Common myeloid progenitor, CD34-positive (primary cell): ENCODE measurements around the gene SMAD5.

Experiments
- CTCF ChIA-PET: fragments of 350-600 bp; sonication (Branson Sonifier 250); formaldehyde crosslinking; loops from one replicate; lab custom pipeline; 2021; ENCODE audit warnings: antibody characterized with exemption; lab: Charles Lee
- POLR2A ChIA-PET: fragments of 350-600 bp; sonication (Branson Sonifier 250); formaldehyde crosslinking; loops from one replicate; lab custom pipeline; 2021; ENCODE audit warnings: antibody characterized with exemption; lab: Charles Lee
- DNase-seq, 3 donors: peaks; one replicate each; pipeline versions ENCODE4 v3.0.0 to v3.0.0-alpha.2; 2013
- H3K27ac ChIP-seq, 2 experiments: 1 replicate in 1 of 2; 2 replicates in 1 of 2; pipeline ENCODE4 v1.7.0; 2013; ENCODE audit warnings: inconsistent platforms in 2 of 2, low read length in 2 of 2, mild to moderate bottlenecking in 2 of 2, low read depth in 1 of 2, moderate library complexity in 1 of 2; ENCODE audit not compliant: severe bottlenecking in 2 of 2, insufficient read depth in 1 of 2, poor library complexity in 1 of 2
- H3K27me3 ChIP-seq, 5 experiments: replicated peaks in 2 of 5; 1 replicate in 3 of 5; 2 replicates in 2 of 5; pipeline versions ENCODE4 v1.6.1 to v1.7.0; 2013; ENCODE audit warnings: low read length in 4 of 5, mild to moderate bottlenecking in 2 of 5, moderate library complexity in 2 of 5, inconsistent platforms in 1 of 5; ENCODE audit not compliant: insufficient read depth in 5 of 5, control insufficient read depth in 4 of 5
- H3K36me3 ChIP-seq, 4 experiments: 1 replicate in 2 of 4; 2 replicates in 2 of 4; pipeline versions ENCODE4 v1.6.1 to v1.7.0; 2013; ENCODE audit warnings: low read length in 3 of 4, control low read depth in 1 of 4, mild to moderate bottlenecking in 1 of 4; ENCODE audit not compliant: control insufficient read depth in 4 of 4, insufficient read depth in 4 of 4
- H3K4me1 ChIP-seq, 4 experiments: 1 replicate in 3 of 4; 2 replicates in 1 of 4; pipeline versions ENCODE4 v1.6.1 to v1.7.1; 2013; ENCODE audit warnings: low read length in 3 of 4, mild to moderate bottlenecking in 3 of 4, control low read depth in 1 of 4, inconsistent platforms in 1 of 4, moderate library complexity in 1 of 4; ENCODE audit not compliant: control insufficient read depth in 4 of 4, insufficient read depth in 4 of 4; ENCODE audit errors: control extremely low read depth in 1 of 4
- H3K4me3 ChIP-seq, 7 experiments: 1 replicate in 4 of 7; 2 replicates in 3 of 7; pipeline versions ENCODE4 v1.5.1 to v1.7.0; 2013; ENCODE audit warnings: mild to moderate bottlenecking in 7 of 7, low read length in 6 of 7, moderate library complexity in 6 of 7, inconsistent platforms in 2 of 7, low read depth in 2 of 7, control low read depth in 1 of 7; ENCODE audit not compliant: insufficient read depth in 4 of 7, control insufficient read depth in 1 of 7; ENCODE audit errors: extremely low read depth in 1 of 7
- H3K9me3 ChIP-seq, 5 experiments: 1 replicate in 4 of 5; 2 replicates in 1 of 5; pipeline versions ENCODE4 v1.6.1 to v1.7.1; 2013; ENCODE audit warnings: low read length in 4 of 5, mild to moderate bottlenecking in 2 of 5, inconsistent platforms in 1 of 5, low read depth in 1 of 5, moderate library complexity in 1 of 5; ENCODE audit not compliant: control insufficient read depth in 4 of 5, insufficient read depth in 2 of 5; ENCODE audit errors: control extremely low read depth in 1 of 5
- WGBS: methylation state at CpG from one replicate; pipeline ENCODE4 v1.1.5; 2013; ENCODE audit not compliant: insufficient coverage; 5-methylcytosine and 5-hydroxymethylcytosine counted together

The SMAD5 gene

DNA sequence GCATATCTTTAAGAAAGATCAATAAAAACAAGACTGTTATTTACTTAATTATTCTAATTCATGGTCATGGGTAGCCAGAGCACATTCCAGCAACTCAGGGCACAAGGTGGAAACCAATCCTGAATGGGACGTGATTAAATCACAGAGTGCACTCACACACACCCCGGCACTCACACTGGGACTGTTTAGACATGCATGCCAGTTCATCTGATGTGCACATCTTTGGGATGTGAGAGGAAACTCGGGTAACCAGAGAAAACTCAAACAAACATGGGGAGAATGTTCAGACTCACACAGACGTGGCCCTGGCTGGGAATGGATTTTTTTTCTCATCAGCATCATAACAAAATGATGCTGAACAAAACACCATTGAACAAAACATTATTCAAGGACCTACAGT, 29.4 kb downstream of the SMAD5 start:
- no peak overlapping the region for H3K27ac ChIP-seq
- DNase-seq = no peak
- WGBS = 87% methylated on average over 3 of the region's 4 CpGs
- POLR2A ChIA-PET = no interaction called here
- H3K36me3 ChIP-seq = peaks cover 4 to 28% (median 21%) of the 10 kb centered on the region in 4 experiments
- CTCF ChIA-PET = interaction anchor here (1.2 kb wide), 1 partner anchor 16 kb away, joined by 3 read pairs; no protein-coding TSS in a partner anchor
- no peaks in the 10 kb centered on the region for H3K27me3 ChIP-seq
- H3K4me1 ChIP-seq = peaks cover 2 to 4% (median 4%) of the 10 kb centered on the region in 4 experiments
- H3K9me3 ChIP-seq = no peaks in the 10 kb centered on the region
- no peak overlapping the region for H3K4me3 ChIP-seq

- no CpG with 5 or more reads among the region's 1 CpG for WGBS
- no peaks in the 10 kb centered on the region for H3K27me3 ChIP-seq
- H3K4me3 ChIP-seq = no peak overlapping the region
- ChIA-PET CTCF (interaction anchor here (1.2 kb wide), 1 partner anchor 12 kb away, joined by 3 read pairs; no protein-coding TSS in a partner anchor), POLR2A (no interaction called here)
- H3K27ac ChIP-seq = no peak overlapping the region
- DNase-seq = no peak
- H3K4me1 ChIP-seq = peaks cover 2 to 7% (median 4%) of the 10 kb centered on the region in 4 experiments
- peaks cover 4 to 29% (median 18%) of the 10 kb centered on the region in 4 experiments for H3K36me3 ChIP-seq
- H3K9me3 ChIP-seq = no peaks in the 10 kb centered on the region
Observed at GRCh38 chr5:136164226-136164625, 31.6 kb downstream of the SMAD5 start.

GRCh38 chr5:136166909-136167308, 34.3 kb downstream of the SMAD5 start:
- DNase-seq = peak in 2 of 3 donors; percentile 48 to 56

DNA sequence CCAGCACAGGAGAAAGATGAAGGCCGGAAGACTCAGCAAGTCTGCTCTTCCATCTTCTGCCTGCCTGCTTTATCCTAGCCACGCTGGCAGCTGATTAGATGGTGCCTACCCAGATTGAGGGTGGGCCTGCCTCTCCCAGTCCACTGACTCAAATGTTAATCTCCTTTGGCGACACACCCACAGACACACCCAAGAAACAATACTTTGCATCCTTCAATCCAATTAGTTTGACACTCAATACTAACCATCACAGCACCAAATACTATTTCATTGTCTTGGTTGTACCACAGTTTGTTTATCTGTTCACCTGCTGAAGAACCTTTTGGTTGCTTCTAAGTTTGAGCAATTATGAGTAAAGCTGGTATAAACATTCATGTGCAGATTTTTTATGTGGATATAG, 36.6 kb downstream of the SMAD5 start:
- CTCF ChIA-PET = no interaction called here
- no peaks in the 10 kb centered on the region for H3K27me3 ChIP-seq
- H3K9me3 ChIP-seq = no peaks in the 10 kb centered on the region
- POLR2A ChIA-PET = no interaction called here
- H3K4me1 ChIP-seq = peaks cover 2 to 7% (median 4%) of the 10 kb centered on the region in 4 experiments
- H3K27ac ChIP-seq = no peak overlapping the region
- DNase-seq = no peak
- H3K36me3 ChIP-seq = peaks cover 10 to 38% (median 21%) of the 10 kb centered on the region in 4 experiments
- WGBS = 100% methylated on average over 2 of the region's 3 CpGs
- no peak overlapping the region for H3K4me3 ChIP-seq

More at GRCh38 chr5:136166909-136167308, 34.3 kb downstream of the SMAD5 start:
- Histone ChIP-seq H3K9me3 (no peaks in the 10 kb centered on the region), H3K4me1 (peaks cover 2 to 7% (median 4%) of the 10 kb centered on the region in 4 experiments), H3K4me3 (peak overlapping the region in 1 of 7 experiments; percentile 23), H3K27ac (no peak overlapping the region), H3K27me3 (no peaks in the 10 kb centered on the region), H3K36me3 (peaks cover 9 to 32% (median 20%) of the 10 kb centered on the region in 4 experiments)
- 0% methylated on average over 4 of the region's 4 CpGs for WGBS
- POLR2A ChIA-PET = no interaction called here
- CTCF ChIA-PET = no interaction called here

DNA sequence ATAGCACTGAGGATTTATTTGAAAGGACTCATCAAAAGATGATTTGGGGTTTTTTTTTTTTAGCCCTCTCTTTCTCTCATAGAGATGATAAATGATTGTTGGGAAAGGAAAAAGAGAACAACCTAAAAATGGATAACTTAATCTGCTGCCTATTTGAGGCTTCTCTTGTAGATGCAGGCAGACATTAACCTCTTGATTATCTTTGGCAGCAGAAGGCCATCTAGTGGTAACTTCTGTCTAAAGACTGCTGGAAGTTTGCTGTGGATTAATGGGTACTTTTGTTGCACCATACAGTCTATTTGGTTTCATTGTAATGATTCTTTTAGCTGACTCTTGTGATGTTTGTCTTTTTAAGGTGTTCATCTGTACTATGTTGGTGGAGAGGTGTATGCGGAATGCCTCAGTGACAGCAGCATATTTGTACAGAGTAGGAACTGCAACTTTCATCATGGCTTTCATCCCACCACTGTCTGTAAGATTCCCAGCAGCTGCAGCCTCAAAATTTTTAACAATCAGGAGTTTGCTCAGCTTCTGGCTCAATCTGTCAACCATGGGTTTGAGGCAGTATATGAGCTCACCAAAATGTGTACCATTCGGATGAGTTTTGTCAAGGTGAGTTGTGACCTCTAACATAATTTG, 41.5 kb downstream of the SMAD5 start:
- DNase-seq = peak; percentile 73 to 75 (median 74)
- CTCF ChIA-PET = interaction anchor here (0.6 to 3.2 kb wide), 15 partner anchors 12 to 340 kb away, joined by 3 to 11 read pairs (median 3); partner anchors contain the start of genes LECT2 and SLC25A48
- Histone ChIP-seq H3K4me1 (no peaks in the 10 kb centered on the region), H3K27ac (no peak overlapping the region), H3K36me3 (peaks cover 8 to 50% (median 27%) of the 10 kb centered on the region in 4 experiments), H3K4me3 (no peak overlapping the region), H3K27me3 (no peaks in the 10 kb centered on the region), H3K9me3 (no peaks in the 10 kb centered on the region)
- POLR2A ChIA-PET = interaction anchor here (0.5 to 0.6 kb wide), 2 partner anchors 13 to 763 kb away, joined by 3 read pairs; no protein-coding TSS in a partner anchor
- 100% methylated on average over 1 of the region's 2 CpGs for WGBS

DNA sequence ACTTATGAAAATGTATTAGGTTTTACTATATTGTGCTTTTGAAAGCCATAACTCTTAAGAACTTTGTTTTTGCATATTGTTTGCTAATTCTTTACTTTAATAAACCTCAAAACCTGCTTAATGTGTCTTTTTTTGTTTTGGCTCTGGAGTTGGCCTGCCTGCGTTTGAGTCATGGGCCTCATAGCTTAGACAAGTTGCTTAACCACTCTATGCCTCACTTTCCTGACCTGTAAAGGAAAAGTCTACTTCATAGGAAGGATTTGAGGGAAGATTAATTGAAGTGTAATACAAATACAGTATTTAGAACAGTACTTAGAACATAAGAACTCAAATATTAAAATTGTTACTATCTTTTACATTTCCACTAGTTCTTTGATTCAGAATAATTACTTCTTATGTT, 50.0 kb downstream of the SMAD5 start:
- Histone ChIP-seq H3K27ac (no peak overlapping the region), H3K4me3 (no peak overlapping the region), H3K9me3 (no peaks in the 10 kb centered on the region), H3K4me1 (no peaks in the 10 kb centered on the region), H3K27me3 (no peaks in the 10 kb centered on the region), H3K36me3 (peaks cover 3 to 23% (median 12%) of the 10 kb centered on the region in 4 experiments)
- POLR2A ChIA-PET = no interaction called here
- WGBS = no CpG with 5 or more reads among the region's 1 CpG
- CTCF ChIA-PET = interaction anchor here (0.6 kb wide), 1 partner anchor 10 kb away, joined by 4 read pairs; the partner anchor contains the start of gene SMIM32
- no peak for DNase-seq
